SH-SY5Y (cell line): Measurements from ENCODE around the gene BABAM2.

Source experiments
- GATA2 ChIP-seq: IDR thresholded peaks from 2 replicates; pipeline ENCODE4 v1.6.1; 2011; ENCODE audit warnings: mild to moderate bottlenecking, low read depth, low read length
- GATA3 ChIP-seq: IDR thresholded peaks from 2 replicates; pipeline ENCODE4 v1.6.1; 2011; ENCODE audit warnings: low read depth, mild to moderate bottlenecking, low read length, moderate library complexity

DNA sequence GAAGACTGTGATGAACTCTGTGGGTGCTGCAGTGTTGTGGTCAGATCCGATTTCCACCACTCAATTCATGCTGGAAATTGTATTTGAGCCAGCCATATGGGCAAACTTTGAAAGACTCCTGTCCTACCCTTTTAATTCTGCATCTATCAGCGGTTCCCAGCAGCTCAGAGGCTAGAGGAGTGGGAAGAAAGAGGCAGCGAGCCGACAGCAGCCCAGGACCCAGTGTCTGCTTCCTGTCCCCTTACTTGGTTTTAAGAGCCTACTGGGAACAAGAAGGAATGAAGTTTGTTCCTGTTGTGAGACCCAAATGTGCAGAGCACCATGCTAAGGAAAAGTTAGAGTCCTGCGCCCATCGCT lies 429.5 kb downstream of the BABAM2 start:
- TF ChIP-seq GATA2 (no peak), GATA3 (no peak)
